Measurements from ENCODE around the gene OTOG. TPM values are rescaled to one million over a fixed set of nuclear protein-coding genes. Genes with fewer than 3 reads are reported as not detected.

The OTOG gene
- total RNA-seq, 6 experiments from 2014 or later = not detected

- H3K27me3 ChIP-seq = no peaks in the 10 kb centered on the region
- no peaks in the 10 kb centered on the region for H3K9me3 ChIP-seq
- no peaks in the 10 kb centered on the region for H3K4me1 ChIP-seq
- 78% methylated on average over 5 of the region's 5 CpGs for WGBS (ENCODE audit: insufficient coverage, low coverage, low lambda C conversion rate, missing lambda C conversion rate)
- H3K4me3 ChIP-seq = no peak overlapping the region
- TF ChIP-seq POLR2A (IDR thresholded peaks at IDR 0.05) (no peak), CTCF (IDR thresholded peaks at IDR 0.05) (no peak)
- H3K36me3 ChIP-seq = no peaks in the 10 kb centered on the region
- intact Hi-C loops (cut with DNase I) = no loop called here
- DNase-seq (no peak), ATAC-seq (no peak)
- no peak overlapping the region for H3K27ac ChIP-seq
These were observed 137.5 kb downstream of the OTOG start for GRCh38 chr11:17684550-17684949.

GRCh38 chr11:17686231-17686980 lies 139.3 kb downstream of the OTOG start:
- Histone ChIP-seq H3K4me3 (no peak overlapping the region), H3K4me1 (no peaks in the 10 kb centered on the region), H3K9me3 (no peaks in the 10 kb centered on the region), H3K27ac (no peak overlapping the region), H3K27me3 (no peaks in the 10 kb centered on the region), H3K36me3 (no peaks in the 10 kb centered on the region)
- no peak for DNase-seq
- intact Hi-C loops (cut with DNase I) = no loop called here
- 60% methylated on average over 5 of the region's 8 CpGs for WGBS (ENCODE audit: insufficient coverage, low coverage, low lambda C conversion rate, missing lambda C conversion rate)
- TF ChIP-seq CTCF (IDR thresholded peaks at IDR 0.05) (no peak), POLR2A (IDR thresholded peaks at IDR 0.05) (no peak)
- no peak for ATAC-seq

GRCh38 chr11:17687946-17688670 lies 141.0 kb downstream of the OTOG start:
- no peak for TF ChIP-seq CTCF (IDR thresholded peaks at IDR 0.05)
- TF ChIP-seq POLR2A (IDR thresholded peaks at IDR 0.05) = no peak
- Histone ChIP-seq H3K27ac (no peak overlapping the region), H3K27me3 (no peaks in the 10 kb centered on the region), H3K36me3 (no peaks in the 10 kb centered on the region), H3K4me1 (no peaks in the 10 kb centered on the region), H3K4me3 (no peak overlapping the region), H3K9me3 (no peaks in the 10 kb centered on the region)
- no peak for ATAC-seq
- no peak for DNase-seq
- 86% methylated on average over 5 of the region's 18 CpGs for WGBS (ENCODE audit: insufficient coverage, low coverage, low lambda C conversion rate, missing lambda C conversion rate)
- intact Hi-C loops (cut with DNase I) = no loop called here

- no peaks in the 10 kb centered on the region for H3K36me3 ChIP-seq
- no peaks in the 10 kb centered on the region for H3K4me1 ChIP-seq
- ATAC-seq (no peak), DNase-seq (no peak)
- 19% methylated on average over 2 of the region's 2 CpGs for WGBS (ENCODE audit: insufficient coverage, low coverage, low lambda C conversion rate, missing lambda C conversion rate)
- intact Hi-C loops (cut with DNase I) = no loop called here
- no peak overlapping the region for H3K4me3 ChIP-seq
- H3K9me3 ChIP-seq = no peaks in the 10 kb centered on the region
- H3K27me3 ChIP-seq = peaks cover 0 to 5% of the 10 kb centered on the region in 2 donors
- H3K27ac ChIP-seq = no peak overlapping the region
- TF ChIP-seq POLR2A (IDR thresholded peaks at IDR 0.05) = no peak
- no peak for TF ChIP-seq CTCF (IDR thresholded peaks at IDR 0.05)
These were observed 144.5 kb downstream of the OTOG start for GRCh38 chr11:17691550-17691949.
